Left kidney (tissue), 2 donors: Measurements from ENCODE around the gene PAM. TPM values are rescaled to one million over a fixed set of nuclear protein-coding genes. Genes with fewer than 3 reads are reported as not detected.

Experiments used
- DNase-seq: peaks from one replicate; pipeline ENCODE4 v3.0.0-alpha.2; 2013
- polyA plus RNA-seq: library from polyadenylated mRNA; unstranded; fragments of 120-200 nt; gene quantifications from one replicate; pipeline ENCODE4 v1.2.1, GENCODE V29; 2013; ENCODE audit not compliant: insufficient read length

Gene PAM
- polyA plus RNA-seq, 1 donor: 232 TPM

DNA sequence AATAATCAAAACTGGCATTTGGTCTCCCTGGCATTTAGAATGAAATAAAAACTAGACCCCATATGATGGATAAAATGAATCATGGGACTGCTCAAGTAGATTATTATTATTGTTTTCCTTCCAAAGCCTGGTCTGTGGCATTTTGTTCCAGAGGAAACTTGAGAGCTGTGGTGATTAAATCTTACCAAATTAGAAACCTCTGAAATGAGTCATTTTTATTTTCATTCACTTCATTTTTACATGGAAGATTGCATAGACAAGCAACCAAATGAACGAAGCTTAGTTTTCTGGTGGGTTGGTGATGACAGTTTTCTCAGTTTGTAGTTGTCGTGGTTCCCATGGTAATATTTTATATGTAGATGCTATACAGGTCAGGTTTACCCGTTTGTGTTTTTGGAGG is 23.4 kb downstream of the PAM start:
- DNase-seq: no peak

DNA sequence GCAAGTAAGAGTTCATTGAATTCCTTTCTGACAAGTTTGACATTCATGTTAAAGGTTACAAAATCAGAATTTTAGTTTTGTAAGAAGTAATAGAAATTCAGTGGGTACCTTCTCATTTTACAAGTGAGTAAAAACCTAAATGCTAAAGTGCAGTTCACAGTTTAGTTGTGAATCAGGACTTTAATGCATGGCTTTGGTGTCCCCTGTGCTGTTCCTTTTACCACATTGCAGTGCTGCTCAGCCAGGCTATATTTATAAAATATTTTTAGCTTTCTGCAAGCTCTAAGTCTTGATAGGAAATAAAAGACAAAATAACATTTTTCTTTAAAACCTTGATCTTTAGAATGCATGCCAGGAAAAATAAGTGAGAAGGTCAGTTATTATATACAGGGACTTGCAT is 26.3 kb downstream of the PAM start:
- no peak for DNase-seq

DNA sequence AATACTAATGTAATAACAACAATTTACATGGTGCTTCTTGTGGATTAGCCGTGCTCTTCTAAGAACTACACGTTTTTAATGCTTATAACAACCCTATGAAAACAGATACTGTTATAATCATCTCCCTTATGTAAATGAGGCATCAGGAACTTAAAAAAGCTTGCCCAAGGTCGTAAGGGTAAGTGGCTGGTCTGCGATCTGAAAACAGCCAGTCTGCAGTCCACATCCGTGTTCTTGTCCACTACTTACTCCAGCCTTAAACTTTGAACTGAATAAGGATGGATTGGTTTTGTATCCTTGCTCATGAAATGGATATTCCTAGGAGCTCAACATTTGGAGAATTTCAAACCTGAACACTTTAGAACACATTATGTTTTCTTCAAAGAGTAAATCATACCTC is 26.7 kb downstream of the PAM start:
- DNase-seq: no peak

DNA sequence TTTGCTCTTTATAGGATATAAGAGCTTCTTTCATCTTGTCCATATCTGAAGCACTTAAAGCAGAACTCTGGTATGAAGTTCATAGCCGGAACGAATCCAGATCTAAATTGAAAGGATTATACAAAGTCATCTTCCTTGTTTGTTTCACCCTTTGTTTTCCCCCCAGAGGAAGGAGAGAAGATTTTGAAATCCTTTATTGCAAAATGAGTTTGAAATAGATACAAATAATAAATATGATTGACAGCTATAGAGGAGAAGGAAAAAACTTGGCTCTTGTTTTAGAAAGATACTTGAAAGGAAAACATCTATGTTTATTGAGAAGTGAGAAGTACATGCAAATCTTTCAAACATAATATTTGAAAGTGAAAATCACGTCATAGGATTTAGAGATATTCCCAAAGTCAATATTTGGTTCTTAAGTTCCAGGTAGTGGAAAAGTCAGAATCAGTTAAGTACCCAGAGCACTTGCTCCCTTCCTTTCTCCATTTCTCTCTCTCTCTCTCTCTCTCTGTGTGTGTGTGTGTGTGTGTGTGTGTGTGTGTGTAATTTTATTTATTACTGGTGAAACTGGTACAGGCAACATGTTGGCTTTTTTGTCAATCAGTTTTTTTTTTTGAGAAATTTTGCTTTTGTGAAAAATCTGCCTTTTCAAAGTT is 27.2 kb downstream of the PAM start:
- DNase-seq: no peak

DNA sequence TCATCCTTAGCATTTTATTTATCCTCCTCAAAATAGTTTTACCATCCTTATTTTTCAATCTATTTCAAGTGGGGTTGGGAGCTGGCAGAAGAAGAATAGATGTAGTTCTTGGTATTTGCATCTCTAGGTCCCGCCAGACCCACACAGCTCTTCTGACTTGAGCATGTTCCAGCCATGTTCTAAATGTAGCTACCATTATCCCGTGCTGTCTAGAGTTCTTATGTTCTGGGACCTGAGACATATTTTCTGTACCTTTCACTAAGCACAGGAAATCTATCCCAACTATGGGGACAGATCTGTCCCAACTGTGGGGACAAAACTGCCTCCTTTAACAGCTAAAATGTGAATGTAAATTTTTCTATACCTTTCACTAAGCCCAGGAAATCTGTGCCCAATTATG is 32.0 kb downstream of the PAM start:
- DNase-seq: no peak

DNA sequence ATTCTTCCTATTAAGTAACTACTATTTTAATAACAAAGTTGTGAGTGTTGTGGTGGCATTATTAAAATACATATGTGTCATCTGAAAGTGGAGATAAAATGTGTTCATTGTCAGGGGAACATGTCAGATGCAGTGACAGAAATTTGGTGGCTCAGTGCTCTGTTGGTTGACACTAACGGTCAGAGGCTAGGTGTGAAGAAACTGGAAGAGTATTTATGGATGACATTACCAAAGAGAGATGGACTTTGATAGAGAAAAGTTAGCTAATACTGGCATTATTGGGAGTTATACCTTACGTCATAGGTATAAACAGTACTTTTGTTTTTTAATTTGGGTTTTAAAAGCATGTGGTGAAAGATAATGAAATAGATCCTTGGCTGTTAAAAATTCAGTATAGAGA is 33.7 kb downstream of the PAM start:
- no peak for DNase-seq

DNA sequence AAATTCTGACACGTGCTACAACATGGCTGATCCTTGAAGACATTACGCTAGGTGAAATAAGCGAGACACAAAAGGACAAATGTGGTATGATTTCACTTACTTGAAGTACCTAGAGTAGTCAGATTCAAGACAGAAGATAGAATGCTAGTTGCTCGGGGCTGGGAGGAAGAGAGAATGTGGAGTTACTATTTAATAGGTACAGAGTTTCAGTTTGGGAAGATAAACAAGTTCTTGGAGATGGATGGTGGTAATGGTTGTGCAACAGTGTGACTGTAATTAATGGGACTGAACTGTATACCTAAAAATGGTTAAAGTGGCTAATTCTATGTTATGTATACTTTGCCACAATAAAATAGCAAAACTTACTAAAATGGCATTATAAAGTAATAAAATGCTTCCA is 34.4 kb downstream of the PAM start:
- no peak for DNase-seq

DNA sequence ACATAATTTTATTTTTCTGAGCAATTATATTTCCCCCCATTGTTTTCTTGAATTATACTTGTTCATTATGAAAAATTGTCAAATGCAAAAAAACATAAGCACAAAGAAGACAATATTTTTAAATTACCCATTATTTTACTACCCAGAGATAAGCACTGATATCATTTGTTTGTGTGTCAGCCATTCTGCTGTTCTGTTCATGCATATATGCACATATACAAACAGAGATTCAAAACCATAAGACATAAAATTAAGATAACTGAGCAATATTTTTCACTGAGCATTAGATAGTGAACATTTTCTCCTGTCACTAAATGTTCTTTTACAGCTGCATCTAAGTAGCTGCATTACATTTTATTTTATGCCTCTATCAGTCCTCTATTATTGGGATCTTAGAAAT is 35.6 kb downstream of the PAM start:
- no peak for DNase-seq

DNA sequence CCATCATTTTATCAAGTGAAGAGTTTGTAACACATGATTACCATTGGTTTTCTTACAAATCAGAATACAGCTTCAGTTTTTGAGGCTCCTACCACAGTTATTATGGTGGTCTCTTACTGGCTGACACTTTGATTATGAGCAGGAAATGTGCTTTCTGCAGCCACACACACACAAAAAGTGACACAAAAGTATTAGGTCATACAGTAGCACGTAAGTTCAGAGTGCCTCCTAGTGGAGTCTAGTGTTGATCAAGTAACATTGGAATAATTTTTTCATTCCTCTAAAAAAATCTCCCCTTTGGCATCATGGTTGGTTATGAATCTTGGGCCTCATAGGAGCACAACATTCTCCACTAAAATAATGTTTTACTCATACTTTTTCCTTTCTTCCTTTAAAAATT is 37.6 kb downstream of the PAM start:
- no peak for DNase-seq

DNA sequence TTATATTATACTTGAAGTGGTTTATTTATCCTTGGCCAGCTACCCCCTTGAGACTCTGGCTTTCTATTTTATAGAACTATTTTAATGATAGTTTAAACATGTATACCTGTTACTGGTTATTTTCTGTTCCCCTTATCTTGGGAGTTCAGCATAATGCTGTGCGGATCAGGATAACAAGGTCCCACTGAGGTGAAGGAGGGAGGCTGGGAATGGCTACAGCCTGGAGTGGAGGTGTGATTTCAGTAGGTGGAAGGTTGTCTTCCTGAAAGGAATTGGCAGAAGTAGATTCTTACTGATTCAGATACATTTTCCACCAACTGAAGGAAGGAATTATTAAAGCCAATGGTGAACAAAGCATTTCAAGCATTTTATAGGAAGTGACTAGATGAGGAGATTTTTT is 38.9 kb downstream of the PAM start:
- DNase-seq: no peak

DNA sequence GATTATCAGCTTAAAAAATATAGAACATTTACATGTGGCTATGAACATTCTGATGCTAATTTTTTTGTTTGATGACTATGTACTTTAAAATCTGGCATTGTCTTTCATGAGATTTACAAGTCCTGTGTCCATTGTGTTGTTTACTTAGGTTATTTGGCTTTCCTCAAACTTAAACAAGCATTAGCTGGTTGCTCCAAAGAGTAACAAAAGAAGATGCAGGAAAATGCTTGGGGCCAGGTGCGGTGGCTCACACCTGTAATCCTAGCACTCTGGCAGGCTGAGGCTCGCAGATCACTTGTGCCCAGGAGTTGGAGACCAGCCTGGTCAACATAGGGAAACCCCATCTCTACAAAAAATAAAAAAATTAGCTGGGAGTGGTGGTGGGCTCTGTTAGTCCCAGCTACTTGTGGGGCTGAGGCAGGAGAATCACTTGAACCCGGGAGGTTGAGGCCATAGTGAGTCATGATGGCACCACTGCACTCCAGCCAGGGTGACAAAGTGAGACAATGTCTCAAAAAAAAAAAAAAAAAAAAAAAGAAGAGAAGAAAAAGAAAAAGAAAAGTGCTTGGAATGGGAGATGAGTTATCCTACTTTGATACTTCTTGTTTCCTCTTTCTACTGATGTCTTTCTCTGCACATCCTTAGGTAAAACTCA is 39.7 kb downstream of the PAM start:
- no peak for DNase-seq

DNA sequence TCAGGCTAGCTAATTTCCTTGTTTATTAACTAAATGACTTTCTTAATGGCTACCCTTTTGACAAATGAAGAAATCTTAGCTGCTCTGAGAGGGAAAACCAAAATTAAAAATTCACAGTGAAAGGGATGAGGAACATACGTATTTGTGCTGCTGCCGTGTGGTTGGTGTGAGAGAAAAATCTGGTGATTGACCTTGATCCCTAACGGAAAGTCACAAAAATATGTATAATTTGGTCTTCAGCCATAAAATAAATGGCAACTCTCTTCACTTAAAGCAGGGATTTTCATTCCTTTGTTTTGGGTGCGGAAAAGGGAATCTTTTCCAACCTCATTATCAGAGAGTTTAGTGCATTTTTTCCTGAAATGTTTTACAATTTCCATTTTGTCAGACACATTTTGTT is 40.4 kb downstream of the PAM start:
- no peak for DNase-seq

DNA sequence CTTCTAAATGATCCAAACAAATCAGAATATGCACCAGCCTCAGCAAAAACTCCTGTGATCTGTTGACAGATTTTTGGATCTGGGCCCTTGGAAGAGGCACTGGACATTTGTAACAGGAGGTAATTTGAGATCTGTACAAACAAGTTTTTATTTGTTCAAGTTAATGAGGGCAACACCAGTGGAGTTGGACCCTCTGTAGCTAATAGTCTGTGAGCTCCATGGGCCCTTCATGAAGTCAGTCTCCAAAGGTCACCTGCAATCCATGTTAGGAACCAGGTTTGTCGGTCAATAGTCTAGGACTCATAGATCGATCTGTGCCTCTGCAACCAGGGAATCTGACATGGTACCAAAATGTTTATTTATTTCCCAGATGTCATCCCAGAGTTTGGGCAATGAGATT is 40.9 kb downstream of the PAM start:
- no peak for DNase-seq

DNA sequence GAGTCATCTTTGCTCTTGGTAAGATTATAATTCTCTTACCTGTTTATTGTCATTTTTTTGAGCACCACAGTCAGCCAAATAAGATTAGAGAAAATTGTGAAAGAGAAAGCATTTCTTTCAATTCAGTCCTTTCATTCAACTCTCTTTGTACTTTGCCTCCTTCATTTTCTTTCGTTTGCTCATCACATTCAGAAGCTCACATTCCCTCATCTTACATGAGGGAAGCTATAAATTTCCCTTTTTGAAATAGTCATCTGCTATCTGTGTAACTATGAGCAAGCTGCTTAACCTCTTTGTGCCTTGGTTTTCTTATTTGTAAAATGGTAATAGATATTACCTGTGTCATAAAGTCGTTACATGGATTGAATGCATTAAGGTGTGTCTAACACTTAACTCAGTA is 41.4 kb downstream of the PAM start:
- DNase-seq: no peak

DNA sequence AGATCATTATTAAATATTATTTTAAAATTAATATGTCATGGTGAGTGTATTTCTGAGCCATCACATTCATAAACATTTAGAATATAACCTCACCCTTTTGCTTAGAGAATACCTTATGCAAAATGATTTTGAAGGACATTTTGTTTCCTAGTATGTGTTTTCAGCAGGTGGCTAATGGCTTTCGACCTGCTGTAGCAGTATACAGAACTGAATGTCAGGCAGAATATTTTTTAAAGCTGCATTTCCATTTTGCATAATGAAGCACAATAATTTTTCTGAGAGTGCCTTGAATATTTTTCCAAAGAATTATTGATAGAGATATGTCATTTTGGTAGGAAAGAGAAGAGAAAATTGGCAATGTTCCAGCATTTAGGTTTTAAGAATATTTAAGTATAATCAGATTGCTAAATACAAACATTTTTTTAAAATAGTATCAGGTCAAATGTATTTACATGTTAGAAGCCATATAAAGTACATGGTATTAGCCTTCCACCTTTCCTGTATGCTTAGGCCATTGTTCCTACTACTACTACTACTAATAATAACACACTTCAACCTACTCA is 42.3 kb downstream of the PAM start:
- DNase-seq: no peak

DNA sequence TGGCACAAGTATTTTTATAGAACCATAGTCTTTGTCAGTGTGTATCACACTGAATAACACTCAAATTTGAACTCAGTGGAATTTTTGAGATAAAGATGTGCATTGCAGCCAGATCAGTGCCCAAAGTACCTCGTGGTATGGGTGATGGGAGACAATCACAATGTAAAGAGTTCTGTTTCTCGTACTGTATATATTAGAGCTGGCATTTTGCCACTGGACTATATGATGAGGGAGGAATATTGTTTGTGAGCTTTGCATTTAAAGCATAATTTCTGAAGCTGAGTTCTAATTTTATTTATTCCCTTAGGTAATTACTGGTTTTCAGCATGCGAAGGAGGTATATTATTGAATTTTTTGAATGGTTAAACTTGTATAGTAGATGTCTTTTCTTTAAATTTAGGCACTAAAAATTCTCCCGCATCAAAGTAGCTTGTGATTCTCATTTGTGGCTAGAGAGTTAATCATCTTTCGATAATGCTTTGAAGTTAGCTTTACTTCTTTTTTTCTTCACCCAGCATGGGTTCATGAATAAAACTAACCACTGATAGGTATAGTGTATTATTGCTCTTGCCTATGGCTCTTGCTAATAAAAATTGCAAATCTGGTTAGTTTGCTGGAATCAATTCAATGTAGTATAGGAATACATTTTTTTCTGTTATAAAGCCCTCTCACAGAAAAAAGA is 43.1 kb downstream of the PAM start:
- no peak for DNase-seq

DNA sequence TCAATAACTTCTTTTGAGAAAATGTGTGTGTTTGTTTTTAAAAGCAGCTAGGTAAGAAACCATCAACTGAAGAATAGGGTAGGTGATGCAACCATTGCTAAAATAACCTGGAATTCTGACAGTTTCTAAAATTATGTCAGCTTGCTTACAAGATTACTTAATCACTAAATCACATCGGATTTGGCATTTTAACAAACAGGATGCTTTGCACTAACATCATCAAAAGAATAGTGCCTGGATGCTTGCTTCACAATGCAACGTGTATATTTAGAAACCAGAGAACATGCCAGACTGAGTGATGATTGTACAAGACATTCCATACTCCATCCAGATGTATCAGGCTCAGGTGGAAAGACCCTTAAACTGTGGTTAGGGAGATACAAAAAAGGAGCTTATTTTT is 43.9 kb downstream of the PAM start:
- DNase-seq: no peak

DNA sequence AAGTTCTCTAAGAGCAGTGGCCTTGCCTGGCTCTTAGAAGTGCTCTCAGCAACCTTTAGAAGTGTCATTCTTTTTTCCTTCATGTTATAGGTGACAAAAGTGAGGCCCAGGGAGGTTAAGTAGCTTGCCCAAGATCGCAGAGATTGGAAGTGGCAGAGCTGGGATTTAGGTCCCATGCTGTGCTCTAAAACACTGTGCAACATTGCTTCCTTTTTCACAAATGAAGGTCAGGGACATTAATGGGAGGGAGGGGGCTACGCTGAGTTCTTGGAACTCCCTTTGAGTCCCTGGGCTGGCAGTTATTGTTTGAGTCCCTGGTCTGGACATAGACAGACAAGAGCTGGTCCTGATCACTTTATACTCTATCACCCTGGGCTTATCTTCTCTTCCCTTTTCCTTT is 45.3 kb downstream of the PAM start:
- no peak for DNase-seq

DNA sequence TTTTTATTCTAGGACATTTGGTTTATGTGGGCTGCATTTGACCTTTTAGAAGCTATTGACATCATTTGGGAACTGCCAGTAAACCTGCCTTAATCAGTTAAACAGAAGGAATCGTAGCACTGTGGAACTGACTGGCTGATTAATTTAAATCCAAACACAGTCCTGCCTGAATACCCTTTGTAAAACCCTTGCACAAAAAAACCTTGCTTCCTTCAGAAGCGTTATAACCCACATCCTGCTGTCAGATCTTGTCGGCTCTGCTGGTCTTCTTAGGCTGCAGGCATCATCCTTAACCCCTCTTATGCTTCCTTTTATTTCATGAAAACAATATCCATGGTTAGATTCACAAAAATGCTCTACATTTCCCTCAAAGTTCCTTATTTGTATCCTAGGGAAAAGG is 46.3 kb downstream of the PAM start:
- no peak for DNase-seq

DNA sequence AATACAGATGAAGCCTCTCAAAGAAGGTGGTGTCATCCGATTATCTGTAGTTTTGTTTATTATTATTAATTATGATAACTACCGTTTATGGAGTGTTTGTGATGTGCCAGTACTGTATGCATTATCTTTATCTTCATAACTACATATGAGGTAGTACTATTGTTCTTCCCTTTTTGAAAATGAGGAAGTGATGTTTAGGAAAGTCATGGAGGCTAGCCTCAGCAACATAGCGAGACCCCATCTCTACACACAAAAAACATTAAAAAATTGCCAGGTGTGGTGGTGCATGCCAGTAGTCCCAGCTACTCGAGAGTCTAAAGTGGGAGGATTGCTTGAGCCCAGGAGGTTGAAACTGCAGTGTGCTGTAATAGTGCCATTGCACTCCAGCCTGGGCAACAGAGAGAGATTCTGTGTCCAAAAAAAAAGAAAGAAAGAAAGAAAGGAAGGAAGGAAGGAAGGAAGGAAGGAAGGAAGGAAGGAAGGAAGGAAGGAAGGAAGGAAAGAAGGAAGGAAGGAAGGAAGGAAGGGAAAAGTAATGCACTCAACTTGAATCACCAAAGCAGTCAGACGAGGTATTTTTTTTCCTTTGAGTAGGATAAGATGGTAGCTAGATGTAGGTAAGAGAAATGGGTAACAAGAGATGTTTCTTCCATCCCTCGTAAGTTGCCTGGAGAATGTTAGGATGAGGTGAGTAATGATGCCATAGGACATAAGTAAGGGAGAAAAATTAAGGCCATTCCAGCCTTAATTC is 47.8 kb downstream of the PAM start:
- no peak for DNase-seq

DNA sequence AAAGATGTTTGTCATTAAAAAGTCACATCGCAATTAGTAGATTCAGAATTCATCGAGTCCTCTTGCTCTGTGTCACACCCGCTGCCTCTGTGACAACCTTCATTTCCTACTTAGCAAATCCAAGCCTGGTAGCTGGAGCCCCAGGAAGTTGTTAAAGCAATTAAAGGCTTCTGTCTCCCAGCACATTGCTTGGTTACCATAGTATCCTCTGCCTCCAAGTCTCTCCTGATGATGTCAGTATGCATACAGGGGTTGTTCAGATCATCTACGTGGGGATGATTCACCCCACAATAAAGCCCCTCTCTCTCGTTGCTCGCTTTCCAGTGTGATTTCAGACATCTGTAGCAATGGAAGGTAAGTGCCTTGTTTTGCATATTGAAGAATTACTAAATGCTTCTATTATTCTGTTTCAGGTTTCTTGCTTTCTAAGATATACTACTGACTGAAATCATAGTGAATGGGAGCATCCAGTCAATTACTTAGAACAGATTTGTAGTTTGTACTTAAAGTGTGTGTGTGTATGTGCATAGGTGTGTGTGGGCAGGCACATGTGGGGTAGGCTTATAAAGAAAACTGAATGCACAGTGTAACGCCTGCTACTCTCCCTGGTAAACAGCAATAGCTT is 52.9 kb downstream of the PAM start:
- DNase-seq: no peak

DNA sequence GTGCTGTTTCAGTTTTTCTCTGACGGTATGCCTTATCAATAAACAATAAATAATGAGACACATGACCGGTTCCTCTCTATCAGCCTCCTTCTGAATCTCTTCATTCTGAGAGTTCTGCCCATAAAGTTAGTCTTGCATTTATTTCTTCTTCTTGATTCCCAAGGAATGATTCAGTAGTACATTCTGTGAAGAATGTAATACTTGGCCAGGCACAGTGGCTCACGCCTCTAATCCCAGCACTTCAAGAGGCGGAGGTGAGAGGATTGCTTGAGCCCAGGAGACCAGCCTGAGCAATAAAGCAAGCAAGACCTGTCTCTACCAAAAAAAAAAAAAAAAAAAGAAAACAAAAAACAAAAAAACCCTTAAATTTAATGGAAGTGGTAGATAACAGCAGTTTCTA is 53.9 kb downstream of the PAM start:
- no peak for DNase-seq
